ENCODE data around the gene RHOT1.
"Not testable (repeated sequence)": the region's sequence is repeated elsewhere in the genome, so short reads cannot be mapped to it uniquely, and the experiment has no call there.

RHOT1 gene

GRCh38 chr17:32160526-32160925 lies 18.2 kb downstream of the RHOT1 start:
- DNase-seq = no peak

- no peak for DNase-seq
Measured at GRCh38 chr17:32161029-32161428, 18.7 kb downstream of the RHOT1 start.

GRCh38 chr17:32161506-32162365 lies 19.4 kb downstream of the RHOT1 start:
- DNase-seq = no peak

GRCh38 chr17:32174889-32175288 lies 32.6 kb downstream of the RHOT1 start:
- peak; percentile 44 for DNase-seq

GRCh38 chr17:32178679-32179078 lies 36.4 kb downstream of the RHOT1 start:
- DNase-seq = not testable (repeated sequence)

- not testable (repeated sequence) for DNase-seq
Measured at GRCh38 chr17:32179103-32179502, 36.8 kb downstream of the RHOT1 start.

- DNase-seq = not testable (repeated sequence)
Measured at GRCh38 chr17:32179526-32179925, 37.2 kb downstream of the RHOT1 start.

- DNase-seq = not testable (repeated sequence)
Measured at GRCh38 chr17:32180262-32180661, 38.0 kb downstream of the RHOT1 start.

- no peak for DNase-seq
Measured at GRCh38 chr17:32185875-32186274, 43.6 kb downstream of the RHOT1 start.

GRCh38 chr17:32187271-32187670 lies 45.0 kb downstream of the RHOT1 start:
- no peak for DNase-seq

GRCh38 chr17:32189343-32189742 lies 47.0 kb downstream of the RHOT1 start:
- DNase-seq = no peak

GRCh38 chr17:32191306-32191705 lies 49.0 kb downstream of the RHOT1 start:
- DNase-seq = no peak

- DNase-seq = no peak
Measured at GRCh38 chr17:32192379-32192778, 50.1 kb downstream of the RHOT1 start.

- no peak for DNase-seq
Measured at GRCh38 chr17:32197987-32198386, 55.7 kb downstream of the RHOT1 start.

GRCh38 chr17:32206861-32207260 lies 64.6 kb downstream of the RHOT1 start:
- DNase-seq = no peak

- no peak for DNase-seq
Measured at GRCh38 chr17:32208436-32208835, 66.1 kb downstream of the RHOT1 start.

- no peak for DNase-seq
Measured at GRCh38 chr17:32209608-32210007, 67.3 kb downstream of the RHOT1 start.

GRCh38 chr17:32211671-32212070 lies 69.4 kb downstream of the RHOT1 start:
- DNase-seq = no peak

- DNase-seq = no peak
Measured at GRCh38 chr17:32215696-32216095, 73.4 kb downstream of the RHOT1 start.

GRCh38 chr17:32222621-32223020 lies 80.3 kb downstream of the RHOT1 start:
- DNase-seq = peak; percentile 12

GRCh38 chr17:32223703-32224102 lies 81.4 kb downstream of the RHOT1 start:
- DNase-seq = no peak

- no peak for DNase-seq
Measured at GRCh38 chr17:32226886-32227285, 84.6 kb downstream of the RHOT1 start.

GRCh38 chr17:32227910-32228309 lies 85.6 kb downstream of the RHOT1 start:
- no peak for DNase-seq

GRCh38 chr17:32235588-32235987 lies 93.3 kb downstream of the RHOT1 start:
- no peak for DNase-seq

- DNase-seq = no peak
Measured at GRCh38 chr17:32239456-32239855, 97.2 kb downstream of the RHOT1 start.

All from NCI-H69 (cell line).